GM23248 (cell line): ENCODE results near the gene ANTXRL. TPM values are rescaled to one million over a fixed set of nuclear protein-coding genes. Genes with fewer than 3 reads are reported as not detected.
"Not testable (repeated sequence)": the region's sequence is repeated elsewhere in the genome, so short reads cannot be mapped to it uniquely, and the experiment has no call there.

Experiments
- DNase-seq: peaks from one replicate; pipeline ENCODE4 v3.0.0-alpha.2; 2015
- H2AFZ ChIP-seq: fragments of 200-600 bp; sonication (generic); 2 replicates; pipeline ENCODE4 v1.6.1; 2016; ENCODE audit warnings: antibody characterized with exemption
- H3F3A ChIP-seq: fragments of 200-600 bp; sonication (generic); 2 replicates; pipeline ENCODE4 v1.6.1; 2016; ENCODE audit warnings: mild to moderate bottlenecking, antibody characterized with exemption, mixed run types; ENCODE audit not compliant: insufficient read depth
- H3K27ac ChIP-seq: fragments of 200-600 bp; sonication (generic); 2 replicates; pipeline ENCODE4 v1.5.1; 2016; ENCODE audit warnings: mild to moderate bottlenecking
- H3K27me3 ChIP-seq: fragments of 200-600 bp; sonication (generic); replicated peaks from 2 replicates; pipeline ENCODE4 v1.6.1; 2016; ENCODE audit warnings: mild to moderate bottlenecking; ENCODE audit not compliant: insufficient read depth
- H3K36me3 ChIP-seq: fragments of 200-600 bp; sonication (generic); 2 replicates; pipeline ENCODE4 v1.6.1; 2016; ENCODE audit warnings: low read depth, mild to moderate bottlenecking
- H3K4me1 ChIP-seq: fragments of 200-600 bp; sonication (generic); 2 replicates; pipeline ENCODE4 v1.6.1; 2016; ENCODE audit warnings: mild to moderate bottlenecking; ENCODE audit not compliant: insufficient read depth
- H3K4me2 ChIP-seq: fragments of 200-600 bp; sonication (generic); one replicate; pipeline ENCODE4 v1.6.1; 2016; ENCODE audit warnings: mild to moderate bottlenecking; ENCODE audit not compliant: unreplicated experiment
- H3K4me3 ChIP-seq: fragments of 200-600 bp; sonication (generic); 2 replicates; pipeline ENCODE4 v1.5.1; 2016; ENCODE audit warnings: mild to moderate bottlenecking
- H3K79me2 ChIP-seq: fragments of 200-600 bp; sonication (generic); 2 replicates; pipeline ENCODE4 v1.6.1; 2016; ENCODE audit warnings: mild to moderate bottlenecking; ENCODE audit not compliant: insufficient read depth
- H3K9ac ChIP-seq: fragments of 200-600 bp; sonication (generic); 2 replicates; pipeline ENCODE4 v1.6.1; 2016; ENCODE audit warnings: mild to moderate bottlenecking
- H3K9me2 ChIP-seq: fragments of 200-600 bp; sonication (generic); 2 replicates; pipeline ENCODE4 v1.6.1; 2016; ENCODE audit warnings: mixed run types, mild to moderate bottlenecking, moderate library complexity; ENCODE audit not compliant: insufficient read depth
- H3K9me3 ChIP-seq: fragments of 200-600 bp; sonication (generic); one replicate; pipeline ENCODE4 v1.6.1; 2017; ENCODE audit warnings: low read depth
- H4K20me1 ChIP-seq: fragments of 200-600 bp; sonication (generic); 2 replicates; pipeline ENCODE4 v1.6.0; 2016; ENCODE audit not compliant: insufficient read depth
- EZH2 ChIP-seq: fragments of 200-600 bp; sonication (generic); IDR thresholded peaks from 2 replicates; pipeline ENCODE4 v1.6.1; 2018; ENCODE audit warnings: antibody characterized with exemption, mild to moderate bottlenecking; ENCODE audit not compliant: insufficient read depth, poor library complexity, severe bottlenecking
- EZH2phosphoT487 ChIP-seq: fragments of 200-600 bp; sonication (generic); IDR thresholded peaks from 2 replicates; pipeline ENCODE4 v1.6.1; 2018; ENCODE audit warnings: antibody characterized with exemption, moderate library complexity, mild to moderate bottlenecking, low read depth; ENCODE audit not compliant: insufficient read depth
- WGBS, 2 experiments: methylation state at CpG; one replicate each; pipeline ENCODE4 v1.1.6; 2015 to 2017; ENCODE audit warnings: low lambda C conversion rate in 2 of 2, low coverage in 1 of 2; ENCODE audit errors: missing lambda C conversion rate in 2 of 2; 5-methylcytosine and 5-hydroxymethylcytosine counted together
- in situ Hi-C: fragments of 300-500 bp; cut with MboI; formaldehyde crosslinking; loops from 2 replicates; pipeline ENCODE4 v1.15.0; 2020
- polyA plus RNA-seq: library from polyadenylated mRNA; unstranded; fragments of >200 nt; fragmentation: Nextera tagmentation; extraction: Ambion mirVana; gene quantifications from 2 replicates; pipeline ENCODE4 v1.2.1, GENCODE V29; 2016
- total RNA-seq: library from RNA; depleted of rRNA; stranded (reverse); fragments of >200 nt; shearing (Covaris generic); gene quantifications from 2 replicates; pipeline ENCODE4 v1.2.3, GENCODE V29; 2014

Gene ANTXRL
- total and polyA plus RNA-seq, 2 experiments from 2014 or later: not detected

DNA sequence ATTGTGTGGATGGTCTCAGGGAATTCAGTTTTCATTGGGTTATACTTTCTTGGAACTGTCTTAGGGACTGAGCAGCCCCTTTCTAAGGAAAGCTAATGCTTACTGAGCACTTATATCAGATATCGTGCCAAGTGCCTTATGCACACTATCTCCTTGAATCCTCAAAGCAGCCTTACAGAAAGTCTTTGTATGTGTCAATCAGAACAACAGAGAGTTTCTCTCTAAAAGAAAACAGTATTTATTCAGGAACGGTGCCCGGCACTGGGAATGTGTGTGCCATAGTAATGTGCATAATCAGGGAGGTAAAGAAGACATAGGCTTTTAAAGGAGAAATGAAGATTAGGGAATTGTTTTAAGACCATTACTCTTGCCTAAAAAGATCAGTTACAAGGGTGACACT, 17.3 kb downstream of the ANTXRL start:
- Histone ChIP-seq H3F3A (no peaks in the 10 kb centered on the region), H2AFZ (no peak overlapping the region), H3K9me2 (no peaks in the 10 kb centered on the region), H3K4me3 (no peak overlapping the region), H3K9me3 (no peaks in the 10 kb centered on the region), H3K79me2 (no peaks in the 10 kb centered on the region), H3K4me2 (no peak overlapping the region), H3K36me3 (no peaks in the 10 kb centered on the region), H3K9ac (no peak overlapping the region), H3K27me3 (0 out of 2 replicates have a peak, but pooled peaks cover 4% of the 10 kb centered on the region), H4K20me1 (no peaks in the 10 kb centered on the region), H3K27ac (no peak overlapping the region), H3K4me1 (no peaks in the 10 kb centered on the region)
- no peak for DNase-seq
- TF ChIP-seq EZH2 (no peak), EZH2phosphoT487 (no peak)
- in situ Hi-C loops: no loop called here
- 85 to 91% methylated on average over 3 of the region's 3 CpGs for WGBS, 2 experiments

DNA sequence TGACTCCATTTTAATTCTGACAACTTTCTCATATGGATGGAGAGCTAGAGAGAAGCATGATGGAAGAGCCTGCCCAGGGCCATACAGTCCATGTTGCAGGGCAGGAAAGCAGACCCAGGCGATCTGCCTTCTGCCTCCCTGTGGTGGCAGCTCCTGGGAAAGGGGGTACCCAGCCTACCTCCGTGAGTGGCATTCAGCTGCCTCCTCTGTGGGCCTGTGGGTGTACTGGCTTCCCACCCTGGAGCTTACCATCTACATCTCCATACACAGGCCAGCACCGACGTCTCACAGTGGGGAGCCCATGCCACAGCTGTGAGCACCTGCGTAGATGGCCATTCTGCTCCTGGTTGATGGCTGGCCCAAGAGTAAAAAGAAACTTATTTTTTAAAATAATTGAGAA, 17.9 kb downstream of the ANTXRL start:
- H3K27ac ChIP-seq, H4K20me1 ChIP-seq, DNase-seq, H3K9ac ChIP-seq, H3F3A ChIP-seq, H3K4me2 ChIP-seq, H2AFZ ChIP-seq, H3K4me3 ChIP-seq, H3K79me2 ChIP-seq, H3K36me3 ChIP-seq, in situ Hi-C loops, H3K27me3 ChIP-seq, H3K9me2 ChIP-seq, H3K4me1 ChIP-seq, H3K9me3 ChIP-seq: not testable (repeated sequence)
- 73 to 75% methylated on average over 5 of the region's 5 CpGs for WGBS, 2 experiments

DNA sequence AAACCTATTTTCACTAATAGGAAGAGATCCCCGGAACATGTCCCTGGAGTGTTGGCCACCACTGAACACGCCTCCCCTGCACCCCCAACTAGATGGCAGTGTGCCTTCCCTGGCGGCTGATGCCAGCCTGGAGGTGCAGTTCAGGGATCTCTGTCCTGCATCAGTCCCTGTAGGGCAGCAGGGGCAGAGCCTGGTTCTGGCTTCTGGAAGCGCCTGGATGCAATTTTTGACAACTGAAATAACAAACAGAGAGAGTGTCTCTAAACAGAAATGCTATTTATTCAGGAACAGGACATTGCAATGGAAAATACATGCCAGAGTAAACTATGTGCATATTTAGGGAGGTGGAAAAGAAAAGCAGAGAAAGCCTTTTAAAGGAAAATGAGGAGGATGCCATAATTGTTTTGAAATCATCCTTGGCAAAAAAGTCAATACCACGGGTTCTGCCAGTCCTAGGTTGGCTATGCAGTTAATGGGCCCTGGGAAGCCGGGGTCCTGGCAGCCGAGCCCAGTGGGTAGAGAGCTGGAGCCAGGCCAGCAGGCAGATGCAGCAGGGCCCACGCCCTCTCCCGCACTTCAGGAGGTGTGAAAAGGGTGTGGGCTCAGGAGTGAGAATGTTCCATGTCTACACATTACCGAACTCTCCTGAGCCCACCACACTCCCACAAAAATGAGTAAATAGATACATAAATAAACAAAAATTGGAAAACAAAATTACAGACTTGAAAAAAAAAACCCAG, 18.5 kb downstream of the ANTXRL start:
- TF ChIP-seq EZH2 (no peak), EZH2phosphoT487 (no peak)
- Histone ChIP-seq H3K9me3 (no peaks in the 10 kb centered on the region), H2AFZ (no peak overlapping the region), H3K36me3 (no peaks in the 10 kb centered on the region), H3F3A (no peaks in the 10 kb centered on the region), H3K4me1 (no peaks in the 10 kb centered on the region), H3K79me2 (no peaks in the 10 kb centered on the region), H3K27me3 (0 out of 2 replicates have a peak, but pooled peaks cover 4% of the 10 kb centered on the region), H4K20me1 (no peaks in the 10 kb centered on the region), H3K4me2 (no peak overlapping the region), H3K27ac (no peak overlapping the region), H3K9me2 (no peaks in the 10 kb centered on the region), H3K4me3 (no peak overlapping the region), H3K9ac (no peak overlapping the region)
- no peak for DNase-seq
- 28 to 32% methylated on average over 10 of the region's 10 CpGs for WGBS, 2 experiments
- in situ Hi-C loops: no loop called here

GRCh38 chr10:46305986-46306385, 19.2 kb downstream of the ANTXRL start:
- H3K36me3 ChIP-seq: no peaks in the 10 kb centered on the region
- H3K9me2 ChIP-seq: no peaks in the 10 kb centered on the region
- no peak for DNase-seq
- no peak overlapping the region for H2AFZ ChIP-seq
- no peaks in the 10 kb centered on the region for H3K9me3 ChIP-seq
- in situ Hi-C loops: no loop called here
- no peaks in the 10 kb centered on the region for H4K20me1 ChIP-seq
- H3F3A ChIP-seq: no peaks in the 10 kb centered on the region
- H3K4me2 ChIP-seq: no peak overlapping the region
- no peak overlapping the region for H3K9ac ChIP-seq
- H3K79me2 ChIP-seq: no peaks in the 10 kb centered on the region
- 0 out of 2 replicates have a peak, but pooled peaks cover 4% of the 10 kb centered on the region for H3K27me3 ChIP-seq
- no peak overlapping the region for H3K27ac ChIP-seq
- WGBS, 2 experiments: 77 to 85% methylated on average over 1 of the region's 1 CpG
- no peaks in the 10 kb centered on the region for H3K4me1 ChIP-seq
- no peak for TF ChIP-seq EZH2phosphoT487
- TF ChIP-seq EZH2: no peak
- H3K4me3 ChIP-seq: no peak overlapping the region
